Astrocyte (in vitro differentiated cells and primary cell): ENCODE data around the gene RMND5B. TPM values are rescaled to one million over a fixed set of nuclear protein-coding genes. Genes with fewer than 3 reads are reported as not detected.
"Not testable (repeated sequence)": the region's sequence is repeated elsewhere in the genome, so short reads cannot be mapped to it uniquely, and the experiment has no call there.

Experiments used
- DNase-seq: peaks from one replicate; pipeline ENCODE4 v3.0.0-alpha.2; 2010; ENCODE audit warnings: low read depth
- FAIRE-seq: peaks from 2 replicates; lab custom pipeline; 2011; peaks lifted over from hg19 to GRCh38; lab: Jason Lieb, UNC
- H2AFZ ChIP-seq: 2 replicates; pipeline ENCODE4 v1.6.0; 2012; ENCODE audit warnings: low read depth, low read length, inconsistent platforms
- H3K27ac ChIP-seq: 2 replicates; pipeline ENCODE4 v1.5.1; 2011; ENCODE audit warnings: low read depth, low read length, inconsistent platforms
- H3K27me3 ChIP-seq: 2 replicates; pipeline ENCODE4 v1.6.0; 2011; ENCODE audit warnings: low read length, inconsistent platforms; ENCODE audit not compliant: insufficient read depth
- H3K36me3 ChIP-seq: 2 replicates; pipeline ENCODE4 v1.5.1; 2011; ENCODE audit warnings: low read length, inconsistent platforms; ENCODE audit not compliant: insufficient read depth
- H3K4me1 ChIP-seq: 2 replicates; pipeline ENCODE4 v1.5.1; 2011; ENCODE audit warnings: low read length, inconsistent platforms; ENCODE audit not compliant: insufficient read depth
- H3K4me2 ChIP-seq: 2 replicates; pipeline ENCODE4 v1.6.0; 2012; ENCODE audit warnings: low read length, inconsistent platforms
- H3K4me3 ChIP-seq: 2 replicates; pipeline ENCODE4 v1.5.1; 2011; ENCODE audit warnings: low read depth, mild to moderate bottlenecking, low read length, inconsistent platforms; ENCODE audit not compliant: insufficient read depth
- H3K79me2 ChIP-seq: 2 replicates; pipeline ENCODE4 v1.6.0; 2012; ENCODE audit warnings: mild to moderate bottlenecking, low read length, inconsistent platforms; ENCODE audit not compliant: insufficient read depth
- H3K9ac ChIP-seq: 2 replicates; pipeline ENCODE4 v1.6.0; 2012; ENCODE audit warnings: mild to moderate bottlenecking, low read length, inconsistent platforms
- H3K9me3 ChIP-seq: 2 replicates; pipeline ENCODE4 v1.5.1; 2012; ENCODE audit warnings: low read depth, mild to moderate bottlenecking, low read length, inconsistent platforms; ENCODE audit not compliant: insufficient read depth
- H4K20me1 ChIP-seq: 2 replicates; pipeline ENCODE4 v1.6.0; 2012; ENCODE audit warnings: low read length, inconsistent platforms; ENCODE audit not compliant: insufficient read depth
- H3K27ac Mint-ChIP-seq: one replicate; pipeline ENCODE4 v1.8.0; 2021; ENCODE audit warnings: mild to moderate bottlenecking, mixed read lengths; ENCODE audit not compliant: unreplicated experiment
- H3K27me3 Mint-ChIP-seq: one replicate; pipeline ENCODE4 v1.8.0; 2021; ENCODE audit warnings: low read depth, mixed read lengths; ENCODE audit not compliant: unreplicated experiment
- H3K36me3 Mint-ChIP-seq: one replicate; pipeline ENCODE4 v1.8.0; 2021; ENCODE audit warnings: low read depth, mixed read lengths; ENCODE audit not compliant: unreplicated experiment
- H3K4me1 Mint-ChIP-seq: one replicate; pipeline ENCODE4 v1.8.0; 2021; ENCODE audit warnings: low read depth, mixed read lengths; ENCODE audit not compliant: unreplicated experiment
- H3K4me3 Mint-ChIP-seq: one replicate; pipeline ENCODE4 v1.8.0; 2021; ENCODE audit warnings: mild to moderate bottlenecking, moderate library complexity, mixed read lengths; ENCODE audit not compliant: unreplicated experiment
- H3K9me3 Mint-ChIP-seq: one replicate; pipeline ENCODE4 v1.8.0; 2021; ENCODE audit warnings: mild to moderate bottlenecking, mixed read lengths; ENCODE audit not compliant: unreplicated experiment
- EZH2 ChIP-seq: IDR thresholded peaks from 2 replicates; pipeline ENCODE4 v1.6.1; 2012; ENCODE audit warnings: mild to moderate bottlenecking, low read length, inconsistent platforms; ENCODE audit not compliant: insufficient read depth
- total RNA-seq: library from RNA; stranded (reverse); gene quantifications from 2 replicates; pipeline ENCODE4 v1.2.1, GENCODE V29; 2021
- TF ChIP-seq, protein P1 (sequence below): IDR thresholded peaks from 2 replicates; pipeline ENCODE4 v1.5.1; 2011; ENCODE audit warnings: low read depth, mild to moderate bottlenecking, inconsistent platforms, low read length, moderate library complexity; ENCODE audit not compliant: insufficient read depth

RMND5B gene
- total RNA-seq, 1 donor from 2014 or later, result 14.3 TPM

DNA sequence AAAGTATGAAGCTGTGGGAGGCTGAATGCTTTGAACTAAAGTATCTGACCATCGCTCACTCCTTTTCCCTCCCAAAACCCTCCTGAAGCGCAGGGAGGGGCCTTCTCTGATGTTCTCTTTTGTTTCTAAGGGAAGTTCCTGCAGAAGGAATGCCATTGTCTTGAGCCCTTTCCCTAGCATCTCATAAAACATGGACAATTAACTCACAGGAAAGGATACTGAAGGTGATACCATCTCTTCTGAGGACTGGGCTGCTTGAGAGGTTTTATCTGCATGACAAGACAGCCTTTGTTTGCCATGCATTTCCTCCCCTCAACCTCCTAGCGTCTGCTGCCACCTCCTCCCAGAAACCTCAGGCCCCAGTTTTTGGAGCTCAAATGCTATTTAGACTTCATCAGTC, 4.3 kb upstream of the RMND5B start:
- Mint-ChIP-seq H3K9me3 (no peaks in the 10 kb centered on the region), H3K4me1 (peaks cover 2% of the 10 kb centered on the region), H3K36me3 (no peaks in the 10 kb centered on the region), H3K4me3 (no peak overlapping the region), H3K27me3 (peaks cover 2% of the 10 kb centered on the region), H3K27ac (no peak overlapping the region)
- Histone ChIP-seq H3K4me3 (no peak overlapping the region), H4K20me1 (no peaks in the 10 kb centered on the region), H2AFZ (no peak overlapping the region), H3K27ac (no peak overlapping the region), H3K4me1 (no peaks in the 10 kb centered on the region), H3K9ac (no peak overlapping the region), H3K9me3 (no peaks in the 10 kb centered on the region), H3K36me3 (no peaks in the 10 kb centered on the region), H3K27me3 (no peaks in the 10 kb centered on the region), H3K4me2 (no peak overlapping the region), H3K79me2 (peaks cover 2% of the 10 kb centered on the region)
- FAIRE-seq (no peak), DNase-seq (no peak)
- TF ChIP-seq, protein P1, sequence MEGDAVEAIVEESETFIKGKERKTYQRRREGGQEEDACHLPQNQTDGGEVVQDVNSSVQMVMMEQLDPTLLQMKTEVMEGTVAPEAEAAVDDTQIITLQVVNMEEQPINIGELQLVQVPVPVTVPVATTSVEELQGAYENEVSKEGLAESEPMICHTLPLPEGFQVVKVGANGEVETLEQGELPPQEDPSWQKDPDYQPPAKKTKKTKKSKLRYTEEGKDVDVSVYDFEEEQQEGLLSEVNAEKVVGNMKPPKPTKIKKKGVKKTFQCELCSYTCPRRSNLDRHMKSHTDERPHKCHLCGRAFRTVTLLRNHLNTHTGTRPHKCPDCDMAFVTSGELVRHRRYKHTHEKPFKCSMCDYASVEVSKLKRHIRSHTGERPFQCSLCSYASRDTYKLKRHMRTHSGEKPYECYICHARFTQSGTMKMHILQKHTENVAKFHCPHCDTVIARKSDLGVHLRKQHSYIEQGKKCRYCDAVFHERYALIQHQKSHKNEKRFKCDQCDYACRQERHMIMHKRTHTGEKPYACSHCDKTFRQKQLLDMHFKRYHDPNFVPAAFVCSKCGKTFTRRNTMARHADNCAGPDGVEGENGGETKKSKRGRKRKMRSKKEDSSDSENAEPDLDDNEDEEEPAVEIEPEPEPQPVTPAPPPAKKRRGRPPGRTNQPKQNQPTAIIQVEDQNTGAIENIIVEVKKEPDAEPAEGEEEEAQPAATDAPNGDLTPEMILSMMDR, result no peak

GRCh38 chr5:178127300-178128009, 3.4 kb upstream of the RMND5B start:
- not testable (repeated sequence) for H3K27me3 Mint-ChIP-seq, H3K36me3 ChIP-seq, H3K79me2 ChIP-seq, H2AFZ ChIP-seq, H3K4me2 ChIP-seq, H3K4me1 ChIP-seq, H3K4me3 ChIP-seq, H3K9ac ChIP-seq, H3K27ac ChIP-seq, H3K9me3 Mint-ChIP-seq, H3K9me3 ChIP-seq, DNase-seq, H4K20me1 ChIP-seq, H3K27me3 ChIP-seq, H3K36me3 Mint-ChIP-seq, H3K4me1 Mint-ChIP-seq, H3K4me3 Mint-ChIP-seq, FAIRE-seq, H3K27ac Mint-ChIP-seq

DNA sequence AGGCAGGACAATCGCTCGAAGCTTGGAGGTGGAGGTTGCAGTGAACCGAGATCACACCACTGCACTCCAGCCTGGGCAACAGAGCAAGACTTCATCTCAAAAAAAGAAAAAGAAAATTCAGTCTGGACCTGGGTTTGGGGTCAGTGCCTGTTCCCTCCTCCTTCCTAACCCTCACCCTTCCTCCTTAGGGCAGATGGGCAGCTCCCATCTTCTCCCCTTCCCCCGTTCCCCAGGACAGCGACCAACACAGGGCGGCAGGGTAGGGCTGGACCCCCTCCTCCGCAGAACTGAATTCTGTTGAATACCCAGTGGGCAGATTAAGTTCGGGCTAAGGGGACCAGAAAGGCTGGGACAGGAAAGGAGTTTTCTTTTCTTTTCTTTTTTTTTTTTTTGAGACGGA, 1.5 kb upstream of the RMND5B start:
- Histone ChIP-seq H3K79me2 (peaks cover 6% of the 10 kb centered on the region), H3K9ac (no peak overlapping the region), H3K36me3 (no peaks in the 10 kb centered on the region), H4K20me1 (no peaks in the 10 kb centered on the region), H3K4me3 (no peak overlapping the region), H3K9me3 (no peaks in the 10 kb centered on the region), H3K4me1 (no peaks in the 10 kb centered on the region), H3K4me2 (no peak overlapping the region), H3K27ac (no peak overlapping the region), H3K27me3 (no peaks in the 10 kb centered on the region), H2AFZ (no peak overlapping the region)
- Mint-ChIP-seq H3K4me3 (peak overlapping the region; percentile 34), H3K4me1 (peaks cover 5% of the 10 kb centered on the region), H3K9me3 (no peaks in the 10 kb centered on the region), H3K36me3 (no peaks in the 10 kb centered on the region), H3K27ac (no peak overlapping the region), H3K27me3 (no peaks in the 10 kb centered on the region)
- DNase-seq (no peak), FAIRE-seq (no peak)
- TF ChIP-seq EZH2, result no peak
- TF ChIP-seq, protein P1, result no peak

DNA sequence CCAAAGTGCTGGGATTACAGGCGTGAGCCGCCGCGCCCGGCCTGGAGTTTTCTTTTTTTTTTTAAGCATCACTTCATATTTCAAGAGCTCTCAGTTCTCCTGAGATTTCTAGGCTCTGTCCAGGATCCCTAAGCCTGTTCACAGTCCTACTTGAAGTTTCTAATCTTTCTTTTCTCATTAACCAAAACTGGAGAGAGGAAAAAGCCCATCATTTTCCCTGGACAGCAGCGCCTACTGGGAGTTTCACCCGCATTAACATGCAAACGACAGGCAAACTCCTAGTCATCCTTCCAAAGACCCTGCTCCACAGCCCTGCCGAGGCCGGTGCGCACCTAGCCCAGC, 609 bp upstream of the RMND5B start:
- H3K36me3 ChIP-seq, H3K27me3 ChIP-seq, H3K36me3 Mint-ChIP-seq, FAIRE-seq, H3K4me1 ChIP-seq, H4K20me1 ChIP-seq, H3K9me3 ChIP-seq, H3K27me3 Mint-ChIP-seq, H3K79me2 ChIP-seq, H3K4me1 Mint-ChIP-seq, H3K9me3 Mint-ChIP-seq, DNase-seq: not testable (repeated sequence)
- H3K4me3 ChIP-seq, result peak overlapping the region; percentile 70
- H3K27ac ChIP-seq, result peak overlapping the region; percentile 22
- Mint-ChIP-seq H3K4me3 (peak overlapping the region; percentile 81), H3K27ac (peak overlapping the region; percentile 34)
- peak overlapping the region; percentile 80 for H2AFZ ChIP-seq
- H3K9ac ChIP-seq, result peak overlapping the region; percentile 84
- peak overlapping the region; percentile 89 for H3K4me2 ChIP-seq
